K562 (cell line): Measurements from ENCODE around the gene CAPZB. TPM values are rescaled to one million over a fixed set of nuclear protein-coding genes. Genes with fewer than 3 reads are reported as not detected.
A peak's percentile ranks its signal among the peaks of the same experiment; 100 is the strongest.

ENCODE experiments used
- ATAC-seq: fragments of 200-7000 bp; cut with Tn5 transposase; 3 replicates; pipeline ENCODE4 v1.9.1; 2020; ENCODE audit warnings: moderate library complexity
- BruUV-seq: library from RNA; stranded (reverse); fragments of 400-500 nt; replicated peaks from 2 replicates; lab custom pipeline; 2021; lab: Mats Ljungman, UMichigan
- CTCF ChIA-PET: fragments of 300-600 bp; formaldehyde crosslinking; extraction: SDS; loops from one replicate; lab custom pipeline; 2021; ENCODE audit warnings: low intra/inter-chr PET ratio; lab: Yijun Ruan, JAX
- POLR2A ChIA-PET: fragments of 300-600, 350-650 bp; sonication (Branson Sonifier 250); formaldehyde crosslinking; extraction: SDS; loops from one replicate; lab custom pipeline; 2021; ENCODE audit warnings: antibody characterized with exemption, inconsistent platforms; lab: Yijun Ruan, JAX
- DNase-seq, 4 experiments: peaks; one replicate each; pipeline versions ENCODE4 v3.0.0 to v3.0.0-alpha.2; 2011 to 2018; ENCODE audit warnings: low spot score in 3 of 4, mixed read lengths in 3 of 4; ENCODE audit errors: extremely low read depth in 1 of 4
- FAIRE-seq: peaks from 2 replicates; lab custom pipeline; 2011; peaks lifted over from hg19 to GRCh38; lab: Jason Lieb, UNC
- H2AFZ ChIP-seq: 2 replicates; pipeline ENCODE4 v1.6.0; 2011; ENCODE audit warnings: low read depth, low read length, control low read depth, inconsistent platforms
- H3K27ac ChIP-seq: fragments of 200-600 bp; 3 replicates; pipeline ENCODE4 v1.8.0; 2011; ENCODE audit warnings: low read depth, mild to moderate bottlenecking, control low read depth, inconsistent platforms, low read length, moderate library complexity, mixed read lengths; ENCODE audit errors: extremely low read depth
- H3K27me3 ChIP-seq, 2 experiments: fragments of 300-600 bp in 1 of 2; 2 replicates in 1 of 2; 3 replicates in 1 of 2; pipeline versions ENCODE4 v1.6.0 to v1.8.0; 2011; ENCODE audit warnings: inconsistent platforms in 2 of 2, low read length in 2 of 2, mild to moderate bottlenecking in 1 of 2, mixed read lengths in 1 of 2, moderate library complexity in 1 of 2; ENCODE audit not compliant: control insufficient read depth in 2 of 2, insufficient read depth in 2 of 2
- H3K36me3 ChIP-seq: fragments of 300-600 bp; 3 replicates; pipeline ENCODE4 v1.8.0; 2011; ENCODE audit warnings: mild to moderate bottlenecking, low read length, inconsistent platforms; ENCODE audit not compliant: control insufficient read depth, insufficient read depth
- H3K4me1 ChIP-seq, 2 experiments: fragments of 200-600 bp in 1 of 2; replicated peaks in 1 of 2; 2 replicates in 1 of 2; 3 replicates in 1 of 2; pipeline versions ENCODE4 v1.5.1 to v1.8.0; 2011; ENCODE audit warnings: inconsistent platforms in 2 of 2, low read length in 2 of 2, mild to moderate bottlenecking in 1 of 2, mixed read lengths in 1 of 2, moderate library complexity in 1 of 2; ENCODE audit not compliant: control insufficient read depth in 2 of 2, insufficient read depth in 2 of 2
- H3K4me2 ChIP-seq: 2 replicates; pipeline ENCODE4 v1.6.1; 2011; ENCODE audit warnings: low read length, control low read depth, inconsistent platforms, mixed read lengths; ENCODE audit not compliant: insufficient read depth
- H3K4me3 ChIP-seq: fragments of 200-600 bp; sonication (generic), shearing (Covaris generic); 2 replicates; pipeline ENCODE4 v1.5.1; 2016; ENCODE audit warnings: control low read depth, inconsistent platforms
- H3K79me2 ChIP-seq: fragments of 200-600 bp; 3 replicates; pipeline ENCODE4 v1.8.0; 2011; ENCODE audit warnings: low read length, inconsistent platforms; ENCODE audit not compliant: control insufficient read depth, insufficient read depth
- H3K9ac ChIP-seq, 2 experiments: 2 replicates each; pipeline versions ENCODE4 v1.6.0 to v1.6.1; 2011; ENCODE audit warnings: low read depth in 2 of 2, low read length in 2 of 2, control low read depth in 1 of 2, inconsistent platforms in 1 of 2, mild to moderate bottlenecking in 1 of 2, mixed read lengths in 1 of 2; ENCODE audit not compliant: insufficient read depth in 1 of 2
- H3K9me1 ChIP-seq: one replicate; pipeline ENCODE4 v1.6.0; 2011; ENCODE audit warnings: inconsistent platforms, mild to moderate bottlenecking, low read length, moderate library complexity; ENCODE audit not compliant: control insufficient read depth, insufficient read depth
- H3K9me3 ChIP-seq: replicated peaks from 2 replicates; pipeline ENCODE4 v1.5.1; 2011; ENCODE audit warnings: low read depth, low read length, inconsistent platforms; ENCODE audit not compliant: control insufficient read depth, insufficient read depth
- H4K20me1 ChIP-seq: replicated peaks from 2 replicates; pipeline ENCODE4 v1.6.1; 2011; ENCODE audit warnings: low read length, inconsistent platforms, mixed read lengths; ENCODE audit not compliant: control insufficient read depth, insufficient read depth
- KLF1 ChIP-seq: fragments of 450-650 bp; IDR thresholded peaks from 2 replicates; pipeline ENCODE4 v1.6.1; 2016; ENCODE audit warnings: missing genetic modification characterization, missing compliant biosample characterization
- PRDM10 ChIP-seq: fragments of 450-650 bp; IDR thresholded peaks from 2 replicates; pipeline ENCODE4 v1.6.1; 2018; ENCODE audit not compliant: partially characterized antibody
- SIN3B ChIP-seq: fragments of 450-650 bp; IDR thresholded peaks from 2 replicates; pipeline ENCODE4 v1.6.1; 2017; ENCODE audit warnings: low read depth, mild to moderate bottlenecking, moderate library complexity
- SMARCA4 ChIP-seq: fragments of 450-650 bp; IDR thresholded peaks from 2 replicates; pipeline ENCODE4 v1.6.1; 2016
- ZBED1 ChIP-seq: IDR thresholded peaks from 2 replicates; pipeline ENCODE4 v1.6.1; 2014
- ZNF318 ChIP-seq, 2 experiments: fragments of 450-650 bp; IDR thresholded peaks; 2 replicates each; pipeline ENCODE4 v1.6.1; 2016; ENCODE audit warnings: mild to moderate bottlenecking in 2 of 2, borderline replicate concordance in 1 of 2, low read depth in 1 of 2, moderate library complexity in 1 of 2
- ZNF785 ChIP-seq: fragments of 250-450 bp; sonication (Bioruptor Pico); IDR thresholded peaks from 2 replicates; pipeline ENCODE4 v1.4.0; 2020; ENCODE audit warnings: mild to moderate bottlenecking
- WGBS: fragments of 100-300 bp; shearing (Covaris generic); methylation state at CpG from one replicate; pipeline ENCODE4 v1.1.6; 2016; ENCODE audit warnings: low coverage, mixed read lengths; ENCODE audit not compliant: insufficient coverage; ENCODE audit errors: missing lambda C conversion rate; 5-methylcytosine and 5-hydroxymethylcytosine counted together
- in situ Hi-C: fragments of 300-500 bp; cut with MboI; formaldehyde crosslinking; loops from 4 replicates; pipeline ENCODE4 v1.15.0; 2018; ENCODE audit warnings: inconsistent platforms, mixed read lengths
- intact Hi-C: fragments of 100-400 bp; cut with micrococcal nuclease; formaldehyde crosslinking; loops from 2 replicates; pipeline ENCODE4 v1.14.2; 2022
- polyA plus RNA-seq, 8 experiments: library from polyadenylated mRNA; depleted of rRNA in 4 of 8; stranded (reverse) in 5 of 8; unstranded in 3 of 8; fragments of >200 nt; fragmentation: Nextera tagmentation in 2 of 8; fragmentation: Illumina TruSeq in 1 of 8; extraction: Ambion mirVana in 2 of 8; extraction: Trizol in 1 of 8; gene quantifications; 2 replicates each; pipeline versions ENCODE4 v1.2.1 to v1.2.3, GENCODE V29; 2011 to 2014; ENCODE audit warnings: inconsistent platforms in 1 of 8, missing spikeins in 1 of 8
- total RNA-seq, 7 experiments: library from RNA; depleted of rRNA in 6 of 7; stranded (reverse); fragments of >200 nt in 6 of 7; fragmentation: Illumina TruSeq in 2 of 7; extraction: Trizol in 2 of 7; gene quantifications; 2 replicates each; pipeline versions ENCODE4 v1.2.1 to v1.2.3, GENCODE V29; 2011 to 2021; ENCODE audit warnings: low replicate concordance in 1 of 7

The CAPZB gene
- total and polyA plus RNA-seq, 9 of the 15 experiments (the other 6 are each of a cell fraction or from before 2014, with no cell fraction given), result 57.6 to 297 (median 125) TPM

DNA sequence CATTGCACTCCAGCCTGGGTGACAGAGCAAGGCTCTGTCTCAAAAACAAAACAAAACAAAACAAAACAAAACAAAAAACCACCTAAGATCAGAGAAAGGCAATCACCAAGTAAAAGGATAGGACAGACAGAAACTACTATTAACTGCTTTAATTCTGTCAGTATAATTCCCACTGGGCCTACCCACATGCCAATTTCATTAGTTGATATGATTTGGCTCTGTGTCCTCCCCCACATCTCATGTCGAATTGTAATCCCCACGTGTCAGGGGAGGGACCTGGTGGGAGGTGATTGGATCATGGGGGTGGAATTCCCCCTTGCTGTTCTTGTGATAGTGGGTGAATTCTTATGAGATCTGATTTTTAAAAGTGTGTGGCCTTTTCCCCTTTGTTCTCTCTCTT lies 27.2 kb upstream of the CAPZB start:
- no peak overlapping the region for H3K9ac ChIP-seq
- in situ Hi-C loops (no loop called here), intact Hi-C loops (no loop called here)
- no peak for ATAC-seq
- BruUV-seq, result no TSS peak
- H3K4me1 ChIP-seq, result peaks cover 4 to 30% of the 10 kb centered on the region in 2 experiments; a peak in 4 of 5 replicates
- ChIA-PET CTCF (no interaction called here), POLR2A (no interaction called here)
- no peak overlapping the region for H3K4me2 ChIP-seq
- H3K27ac ChIP-seq, result no peak overlapping the region
- no peaks in the 10 kb centered on the region; the same call in 1 of the 2 replicates for H3K9me3 ChIP-seq
- no peak for FAIRE-seq
- WGBS, result 0% methylated on average over 2 of the region's 2 CpGs
- H3K9me1 ChIP-seq, result no peaks in the 10 kb centered on the region
- no peak overlapping the region for H3K4me3 ChIP-seq
- no peaks in the 10 kb centered on the region for H4K20me1 ChIP-seq
- no peaks in the 10 kb centered on the region for H3K79me2 ChIP-seq
- H3K36me3 ChIP-seq, result no peaks in the 10 kb centered on the region
- no peak for DNase-seq
- no peaks in the 10 kb centered on the region for H3K27me3 ChIP-seq
- H2AFZ ChIP-seq, result no peak overlapping the region
- TF ChIP-seq ZBED1, result no peak
- TF ChIP-seq ZNF785 (CRISPR knock-in tag), result no peak
- no peak for TF ChIP-seq SMARCA4
- TF ChIP-seq ZNF318 (IDR thresholded peaks at IDR 0.05; ENCODE audit: borderline replicate concordance in 1 of 2, low read depth in 1 of 2), result no peak
- TF ChIP-seq KLF1, result no peak
- TF ChIP-seq PRDM10, result peak; percentile 81
- TF ChIP-seq SIN3B, result no peak
